Measurements from ENCODE around the gene SKOR1. TPM values are rescaled to one million over a fixed set of nuclear protein-coding genes. Genes with fewer than 3 reads are reported as not detected.

Gene SKOR1
- total RNA-seq, 1 donor from 2014 or later: not detected

DNA sequence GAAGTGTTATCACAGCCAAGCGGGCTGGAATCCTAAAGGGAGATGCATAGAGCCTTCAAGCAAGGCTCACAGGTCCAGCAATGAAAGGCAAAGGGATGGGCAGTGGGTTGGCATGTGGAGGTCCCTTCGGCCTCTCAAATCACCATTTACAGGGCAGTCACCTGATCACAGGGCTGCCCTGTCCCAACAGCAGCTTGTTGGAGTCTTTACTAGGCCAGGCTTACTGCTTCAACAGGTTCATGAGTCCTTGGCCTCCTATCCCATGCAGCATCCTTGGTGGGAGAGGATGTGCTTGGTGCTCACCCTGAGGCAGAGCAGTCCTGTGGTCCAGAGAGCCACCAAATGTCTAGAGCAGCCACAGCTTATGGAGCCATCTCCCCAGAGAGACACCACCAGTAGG lies 24.2 kb upstream of the SKOR1 start:
- TF ChIP-seq, protein P1, sequence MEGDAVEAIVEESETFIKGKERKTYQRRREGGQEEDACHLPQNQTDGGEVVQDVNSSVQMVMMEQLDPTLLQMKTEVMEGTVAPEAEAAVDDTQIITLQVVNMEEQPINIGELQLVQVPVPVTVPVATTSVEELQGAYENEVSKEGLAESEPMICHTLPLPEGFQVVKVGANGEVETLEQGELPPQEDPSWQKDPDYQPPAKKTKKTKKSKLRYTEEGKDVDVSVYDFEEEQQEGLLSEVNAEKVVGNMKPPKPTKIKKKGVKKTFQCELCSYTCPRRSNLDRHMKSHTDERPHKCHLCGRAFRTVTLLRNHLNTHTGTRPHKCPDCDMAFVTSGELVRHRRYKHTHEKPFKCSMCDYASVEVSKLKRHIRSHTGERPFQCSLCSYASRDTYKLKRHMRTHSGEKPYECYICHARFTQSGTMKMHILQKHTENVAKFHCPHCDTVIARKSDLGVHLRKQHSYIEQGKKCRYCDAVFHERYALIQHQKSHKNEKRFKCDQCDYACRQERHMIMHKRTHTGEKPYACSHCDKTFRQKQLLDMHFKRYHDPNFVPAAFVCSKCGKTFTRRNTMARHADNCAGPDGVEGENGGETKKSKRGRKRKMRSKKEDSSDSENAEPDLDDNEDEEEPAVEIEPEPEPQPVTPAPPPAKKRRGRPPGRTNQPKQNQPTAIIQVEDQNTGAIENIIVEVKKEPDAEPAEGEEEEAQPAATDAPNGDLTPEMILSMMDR (IDR thresholded peaks at IDR 0.05; ENCODE audit: insufficient read depth, low read length, poor library complexity, severe bottlenecking): no peak
- no peak for DNase-seq (ENCODE audit: low read depth)

DNA sequence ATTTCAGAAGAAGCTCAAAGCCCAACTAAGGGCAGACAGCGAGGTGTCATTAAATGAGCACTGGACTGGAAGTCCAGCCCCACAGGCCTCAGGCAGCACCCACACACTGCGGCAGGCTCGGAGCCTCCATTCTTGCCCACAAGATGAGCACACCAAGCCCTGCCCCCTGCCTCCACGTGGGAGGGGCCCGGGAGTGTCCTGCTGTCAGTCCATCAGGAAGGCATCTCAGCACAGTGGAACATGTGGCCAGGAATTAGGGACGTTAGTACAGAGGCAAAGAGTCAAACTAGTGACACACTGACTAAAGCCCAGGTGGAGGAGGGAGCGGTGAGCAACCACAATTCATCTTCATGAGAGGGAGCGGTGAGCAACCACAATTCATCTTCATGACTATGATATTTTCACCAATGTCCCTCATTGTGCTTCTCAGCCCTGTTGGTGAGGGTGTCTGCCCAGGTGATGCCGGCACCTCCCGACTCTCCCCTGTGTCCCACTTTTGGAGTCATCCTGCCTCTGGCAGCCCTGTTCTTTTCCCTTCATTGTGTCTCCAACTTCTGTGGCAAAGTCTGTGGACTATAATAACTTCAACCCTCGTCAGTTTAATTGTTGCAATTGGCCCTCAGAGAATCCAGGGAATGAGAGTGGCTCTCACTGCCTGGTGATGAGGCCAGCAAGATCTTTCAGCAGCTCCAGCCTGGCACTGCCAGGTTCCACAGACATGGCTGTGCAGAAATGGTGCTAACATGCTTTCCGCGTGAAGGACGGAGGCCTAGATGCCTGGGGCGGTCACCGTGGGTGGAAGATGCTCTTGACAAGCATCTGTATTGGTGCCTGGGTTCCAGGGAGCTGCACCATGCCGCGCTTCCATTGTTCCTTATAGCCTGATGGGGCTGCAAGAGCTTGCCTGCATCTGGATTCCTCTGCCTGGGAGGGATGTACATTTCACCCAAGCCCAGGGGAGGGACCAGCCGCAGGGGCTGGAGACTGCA lies 23.1 kb upstream of the SKOR1 start:
- no peaks in the 10 kb centered on the region for H3K27me3 ChIP-seq (ENCODE audit: control insufficient read depth, insufficient read depth, low read length)
- no peak for DNase-seq (ENCODE audit: low read depth)
- no peak overlapping the region for H3K4me3 ChIP-seq (ENCODE audit: low read depth, low read length)
- TF ChIP-seq, protein P1 (IDR thresholded peaks at IDR 0.05; ENCODE audit: insufficient read depth, low read length, poor library complexity, severe bottlenecking): no peak
- no peaks in the 10 kb centered on the region for H3K36me3 ChIP-seq (ENCODE audit: control insufficient read depth, insufficient read depth, low read length)

More for the DNA sequence above, 24.2 kb upstream of the SKOR1 start:
- Histone ChIP-seq H3K27me3 (ENCODE audit: control insufficient read depth, insufficient read depth, low read length) (no peaks in the 10 kb centered on the region), H3K36me3 (ENCODE audit: control insufficient read depth, insufficient read depth, low read length) (no peaks in the 10 kb centered on the region), H3K4me3 (ENCODE audit: low read depth, low read length) (no peak overlapping the region)

DNA sequence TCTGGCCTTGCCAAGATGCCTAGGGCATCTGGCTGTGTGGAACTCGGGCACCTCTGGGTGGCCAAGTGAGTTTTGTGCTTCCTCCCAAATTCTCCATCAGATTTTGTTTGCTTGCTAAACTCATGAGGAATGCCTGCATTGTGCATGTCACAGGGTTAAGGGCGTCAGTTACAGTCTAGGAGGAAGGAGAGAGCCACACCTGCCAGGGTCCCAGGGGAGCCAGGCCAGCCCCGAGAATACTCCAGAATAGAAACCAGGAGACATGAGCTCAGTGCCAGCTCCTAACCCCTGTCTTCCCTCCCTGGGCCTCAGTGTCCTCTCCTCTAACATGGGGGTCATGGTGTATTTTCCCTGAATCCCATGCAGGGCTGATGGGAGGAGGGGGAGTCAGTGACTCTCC lies 22.0 kb upstream of the SKOR1 start:
- Histone ChIP-seq H3K4me3 (ENCODE audit: low read depth, low read length) (no peak overlapping the region), H3K36me3 (ENCODE audit: control insufficient read depth, insufficient read depth, low read length) (no peaks in the 10 kb centered on the region), H3K27me3 (ENCODE audit: control insufficient read depth, insufficient read depth, low read length) (no peaks in the 10 kb centered on the region)
- TF ChIP-seq, protein P1 (IDR thresholded peaks at IDR 0.05; ENCODE audit: insufficient read depth, low read length, poor library complexity, severe bottlenecking): no peak
- no peak for DNase-seq (ENCODE audit: low read depth)

DNA sequence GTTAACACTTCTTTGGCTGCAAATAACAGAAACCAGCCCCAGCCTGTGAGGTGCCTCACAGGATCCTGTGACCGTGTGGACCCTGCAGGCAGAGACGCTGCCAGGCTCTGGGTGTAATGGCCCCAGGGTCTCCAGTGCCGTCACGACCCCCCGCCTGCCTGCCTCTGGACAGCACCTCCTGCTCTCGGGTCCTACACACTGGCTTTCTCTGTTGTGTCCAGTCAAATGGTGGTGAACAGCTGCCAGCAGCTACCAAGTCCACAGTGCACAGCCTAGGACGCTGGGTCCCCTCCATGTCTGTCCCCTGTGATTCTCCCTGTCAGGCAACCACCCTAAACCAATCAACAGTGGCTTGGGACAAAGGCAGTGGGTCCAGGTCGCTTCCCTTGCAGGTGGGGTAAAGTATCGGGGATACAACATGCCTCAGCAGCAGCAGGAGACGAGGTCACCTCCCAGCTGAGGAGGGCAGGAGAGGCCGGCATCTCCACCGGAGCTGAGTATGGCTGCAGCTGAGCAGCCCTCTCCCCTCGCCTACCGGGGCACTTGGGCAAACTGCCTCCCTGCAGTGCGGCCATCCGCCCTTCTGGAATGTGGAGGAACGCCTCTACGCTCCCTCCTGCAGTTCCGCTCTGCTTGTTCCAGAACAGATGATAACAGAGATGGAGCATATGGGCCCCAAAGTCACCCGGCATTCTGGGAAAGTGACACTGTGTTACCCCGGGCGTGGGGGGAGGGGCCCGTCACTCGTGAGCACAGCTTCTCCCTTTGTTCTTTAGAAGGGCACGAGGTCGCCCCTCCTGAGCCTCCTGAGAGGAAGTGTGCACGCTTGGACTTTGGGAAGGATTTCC lies 21.1 kb upstream of the SKOR1 start:
- TF ChIP-seq, protein P1 (IDR thresholded peaks at IDR 0.05; ENCODE audit: insufficient read depth, low read length, poor library complexity, severe bottlenecking): no peak

DNA sequence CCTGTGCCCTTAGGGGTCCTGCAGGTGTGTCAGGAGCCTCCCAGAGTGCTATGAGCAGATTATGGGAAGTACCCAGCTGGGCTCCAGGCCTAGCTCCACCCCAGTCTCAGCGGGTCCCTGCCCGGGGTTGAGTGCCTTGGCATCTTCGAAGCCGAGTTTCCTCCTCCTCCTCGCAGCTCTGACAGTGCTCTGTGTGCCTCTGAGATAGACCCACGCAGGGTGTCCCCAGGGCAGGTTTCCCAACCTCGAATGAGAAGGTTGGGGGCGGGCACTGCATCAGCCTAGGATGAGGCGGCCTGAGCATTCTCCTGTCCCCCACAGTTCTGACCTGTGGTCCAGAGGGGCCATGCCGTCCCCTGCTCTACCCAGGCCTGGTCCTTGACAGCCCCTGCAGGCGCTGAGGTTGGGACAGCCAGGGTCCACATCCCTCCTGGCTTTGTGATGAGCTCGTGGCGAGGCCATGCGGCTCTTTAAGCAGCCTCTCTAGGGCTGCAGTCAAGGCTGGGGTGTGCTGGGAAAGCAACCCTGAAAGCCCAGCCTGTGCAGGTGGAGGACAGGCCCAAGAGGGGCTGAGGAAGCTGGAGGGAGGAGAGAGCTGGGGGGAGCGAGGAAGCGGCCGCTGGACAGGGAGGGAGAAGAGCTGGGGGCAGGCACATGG lies 20.2 kb upstream of the SKOR1 start:
- TF ChIP-seq, protein P1 (IDR thresholded peaks at IDR 0.05; ENCODE audit: insufficient read depth, low read length, poor library complexity, severe bottlenecking): no peak
- Histone ChIP-seq H3K4me3 (ENCODE audit: low read depth, low read length) (no peak overlapping the region), H3K36me3 (ENCODE audit: control insufficient read depth, insufficient read depth, low read length) (no peaks in the 10 kb centered on the region), H3K27me3 (ENCODE audit: control insufficient read depth, insufficient read depth, low read length) (no peaks in the 10 kb centered on the region)
- DNase-seq (ENCODE audit: low read depth): no peak

More for the DNA sequence above, 21.1 kb upstream of the SKOR1 start:
- no peaks in the 10 kb centered on the region for H3K36me3 ChIP-seq (ENCODE audit: control insufficient read depth, insufficient read depth, low read length)
- no peaks in the 10 kb centered on the region for H3K27me3 ChIP-seq (ENCODE audit: control insufficient read depth, insufficient read depth, low read length)
- DNase-seq (ENCODE audit: low read depth): no peak
- H3K4me3 ChIP-seq (ENCODE audit: low read depth, low read length): no peak overlapping the region
